ENCODE measurements around the gene GOSR1.

Gene GOSR1

DNA sequence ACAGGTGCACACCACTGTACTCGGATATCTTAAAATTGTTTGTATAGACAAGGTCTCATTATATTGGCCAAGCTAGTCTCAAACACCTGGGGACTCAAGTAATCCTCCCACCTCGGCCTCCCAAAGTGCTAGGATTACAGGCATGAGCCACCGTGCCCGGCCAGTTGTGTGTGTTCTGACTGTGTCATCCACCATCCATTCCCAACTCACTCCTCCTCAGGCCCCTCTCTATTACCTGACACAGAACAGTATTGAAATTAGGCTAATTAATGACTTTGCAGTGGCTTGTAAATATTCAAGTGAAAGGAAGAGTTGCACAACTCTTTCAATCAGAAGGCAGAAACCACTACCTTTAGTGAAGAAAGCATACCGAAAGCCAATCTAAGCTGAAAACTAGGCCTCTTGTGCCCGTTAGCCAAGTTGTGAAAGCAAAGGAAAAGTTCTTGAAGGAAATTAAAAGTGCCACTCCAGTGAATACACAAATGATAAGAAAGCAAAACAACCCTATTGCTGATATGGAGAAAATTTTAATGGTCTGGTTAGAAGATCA is 28.7 kb downstream of the GOSR1 start:
- H3K9me3 ChIP-seq: no peaks in the 10 kb centered on the region
- H3K4me3 ChIP-seq (ENCODE audit: low read depth in 1 of 2, low read length in 1 of 2): no peak overlapping the region
- H3K27me3 ChIP-seq: no peaks in the 10 kb centered on the region
- H3K4me1 ChIP-seq (ENCODE audit: control insufficient read depth in 1 of 2, insufficient read depth in 1 of 2, low read depth in 1 of 2, low read length in 1 of 2): peaks cover 6 to 7% of the 10 kb centered on the region in 2 experiments
- H3K36me3 ChIP-seq: peaks cover 50% of the 10 kb centered on the region
- TF ChIP-seq, protein P1, sequence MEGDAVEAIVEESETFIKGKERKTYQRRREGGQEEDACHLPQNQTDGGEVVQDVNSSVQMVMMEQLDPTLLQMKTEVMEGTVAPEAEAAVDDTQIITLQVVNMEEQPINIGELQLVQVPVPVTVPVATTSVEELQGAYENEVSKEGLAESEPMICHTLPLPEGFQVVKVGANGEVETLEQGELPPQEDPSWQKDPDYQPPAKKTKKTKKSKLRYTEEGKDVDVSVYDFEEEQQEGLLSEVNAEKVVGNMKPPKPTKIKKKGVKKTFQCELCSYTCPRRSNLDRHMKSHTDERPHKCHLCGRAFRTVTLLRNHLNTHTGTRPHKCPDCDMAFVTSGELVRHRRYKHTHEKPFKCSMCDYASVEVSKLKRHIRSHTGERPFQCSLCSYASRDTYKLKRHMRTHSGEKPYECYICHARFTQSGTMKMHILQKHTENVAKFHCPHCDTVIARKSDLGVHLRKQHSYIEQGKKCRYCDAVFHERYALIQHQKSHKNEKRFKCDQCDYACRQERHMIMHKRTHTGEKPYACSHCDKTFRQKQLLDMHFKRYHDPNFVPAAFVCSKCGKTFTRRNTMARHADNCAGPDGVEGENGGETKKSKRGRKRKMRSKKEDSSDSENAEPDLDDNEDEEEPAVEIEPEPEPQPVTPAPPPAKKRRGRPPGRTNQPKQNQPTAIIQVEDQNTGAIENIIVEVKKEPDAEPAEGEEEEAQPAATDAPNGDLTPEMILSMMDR (IDR thresholded peaks at IDR 0.05): no peak
- H3K27ac ChIP-seq: no peak overlapping the region

DNA sequence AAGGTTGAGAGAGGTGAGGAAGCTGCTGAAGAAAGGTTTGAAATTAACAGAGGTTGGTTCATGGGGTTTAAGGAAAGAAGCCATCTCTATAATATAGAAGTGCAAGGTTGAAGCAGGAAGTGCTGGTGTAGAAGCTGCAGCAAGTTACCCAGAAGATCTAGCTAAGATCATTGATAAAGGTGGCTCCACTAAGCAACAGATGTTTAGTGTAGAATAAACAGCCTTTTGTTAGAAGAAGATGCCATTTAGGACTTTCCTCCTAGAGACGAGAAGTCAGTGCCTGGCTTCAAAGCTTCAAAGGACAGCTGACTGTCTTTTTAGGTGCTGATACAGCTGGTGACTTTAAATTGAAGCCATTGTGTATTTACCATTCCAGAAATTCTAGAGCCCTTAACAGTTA is 29.3 kb downstream of the GOSR1 start:
- TF ChIP-seq, protein P1 (IDR thresholded peaks at IDR 0.05): no peak
- Histone ChIP-seq H3K4me3 (ENCODE audit: low read depth in 1 of 2, low read length in 1 of 2) (no peak overlapping the region), H3K27me3 (no peaks in the 10 kb centered on the region), H3K27ac (no peak overlapping the region), H3K36me3 (peaks cover 45% of the 10 kb centered on the region), H3K4me1 (ENCODE audit: control insufficient read depth in 1 of 2, insufficient read depth in 1 of 2, low read depth in 1 of 2, low read length in 1 of 2) (peaks cover 6 to 7% of the 10 kb centered on the region in 2 experiments), H3K9me3 (no peaks in the 10 kb centered on the region)

DNA sequence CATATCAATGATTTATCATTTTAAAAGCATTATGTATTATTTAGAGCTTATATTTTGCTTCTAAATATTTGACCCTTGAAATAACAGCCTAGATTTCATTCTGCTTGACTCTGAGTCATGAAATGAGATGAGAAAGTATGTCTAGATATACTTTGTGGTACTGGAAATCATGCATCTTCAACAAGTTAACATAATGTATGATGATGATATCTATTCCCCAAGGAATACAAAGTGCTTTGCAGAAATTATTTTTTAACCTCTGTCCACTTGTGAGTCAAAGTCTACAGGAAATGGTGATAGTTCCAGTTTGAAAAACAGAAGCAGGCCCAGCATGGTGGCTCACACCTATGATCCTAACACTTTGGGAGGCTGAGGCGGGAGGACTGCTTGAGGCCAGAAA is 36.1 kb downstream of the GOSR1 start:
- Histone ChIP-seq H3K4me1 (ENCODE audit: control insufficient read depth in 1 of 2, insufficient read depth in 1 of 2, low read depth in 1 of 2, low read length in 1 of 2) (peaks cover 9 to 10% of the 10 kb centered on the region in 2 experiments), H3K27ac (no peak overlapping the region)

DNA sequence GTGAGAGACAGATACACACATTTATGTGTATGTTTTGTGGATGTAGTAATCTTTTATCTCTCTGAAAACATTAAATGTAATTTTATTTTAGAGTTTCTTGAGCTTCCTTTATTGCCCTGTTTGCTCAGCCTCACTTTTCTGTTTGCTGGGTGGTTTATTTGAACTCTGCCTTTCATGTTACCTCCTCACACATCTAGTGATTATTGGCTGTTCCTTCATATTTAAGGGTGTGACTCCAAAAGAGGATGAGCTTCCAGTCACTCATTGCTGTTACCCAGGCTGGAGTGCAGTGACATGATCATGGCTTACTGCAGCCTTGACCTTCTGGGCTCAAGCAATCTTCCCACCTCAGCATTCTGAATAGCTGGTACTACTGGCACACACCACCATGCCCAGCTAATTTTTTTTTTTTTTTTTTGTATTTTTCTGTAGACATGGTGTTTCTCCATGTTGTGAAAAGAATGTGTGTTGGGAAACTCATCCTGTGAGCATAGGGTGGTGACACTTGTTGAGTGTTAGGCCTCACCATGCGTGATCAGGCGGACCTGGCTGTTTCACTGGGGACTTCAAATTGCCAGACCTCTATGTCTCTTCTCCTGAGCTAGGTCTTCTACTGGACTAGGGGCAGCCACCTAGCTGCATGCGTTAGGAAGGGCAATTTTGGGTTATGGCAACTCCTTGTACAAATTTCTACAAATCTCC is 37.8 kb downstream of the GOSR1 start:
- Histone ChIP-seq H3K36me3 (peaks cover 27% of the 10 kb centered on the region), H3K4me1 (ENCODE audit: control insufficient read depth in 1 of 2, insufficient read depth in 1 of 2, low read depth in 1 of 2, low read length in 1 of 2) (peaks cover 9 to 10% of the 10 kb centered on the region in 2 experiments), H3K27ac (peak overlapping the region; percentile 24), H3K9me3 (no peaks in the 10 kb centered on the region), H3K27me3 (no peaks in the 10 kb centered on the region), H3K4me3 (ENCODE audit: low read depth in 1 of 2, low read length in 1 of 2) (no peak overlapping the region)
- TF ChIP-seq, protein P1 (IDR thresholded peaks at IDR 0.05): no peak

More for the DNA sequence above, 36.1 kb downstream of the GOSR1 start:
- no peaks in the 10 kb centered on the region for H3K9me3 ChIP-seq
- TF ChIP-seq, protein P1 (IDR thresholded peaks at IDR 0.05): no peak
- H3K27me3 ChIP-seq: no peaks in the 10 kb centered on the region
- H3K4me3 ChIP-seq (ENCODE audit: low read depth in 1 of 2, low read length in 1 of 2): no peak overlapping the region
- H3K36me3 ChIP-seq: peaks cover 18% of the 10 kb centered on the region

DNA sequence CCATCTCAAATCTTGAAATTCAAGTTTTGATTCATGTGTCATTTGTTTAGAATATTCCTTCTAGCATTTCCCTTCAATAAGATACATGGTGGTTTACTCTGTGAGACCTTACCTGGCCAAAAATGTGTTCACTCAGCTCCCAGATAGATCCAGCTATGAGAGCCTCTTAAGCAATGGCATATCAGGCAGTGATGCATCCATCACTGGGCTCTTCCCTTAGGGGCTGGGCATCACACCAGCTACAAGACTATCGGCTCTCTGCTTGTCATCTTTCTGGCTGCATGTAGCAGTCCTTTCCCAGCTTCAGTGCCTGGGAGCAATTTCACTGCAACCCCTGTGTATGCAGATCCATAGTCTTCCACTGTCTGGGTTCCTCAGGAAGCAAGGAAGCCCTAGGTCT is 40.6 kb downstream of the GOSR1 start:
- H3K4me1 ChIP-seq (ENCODE audit: control insufficient read depth in 1 of 2, insufficient read depth in 1 of 2, low read depth in 1 of 2, low read length in 1 of 2): peaks cover 9 to 10% of the 10 kb centered on the region in 2 experiments
- TF ChIP-seq, protein P1 (IDR thresholded peaks at IDR 0.05): no peak
- H3K9me3 ChIP-seq: no peaks in the 10 kb centered on the region
- no peak overlapping the region for H3K27ac ChIP-seq
- no peaks in the 10 kb centered on the region for H3K27me3 ChIP-seq
- H3K36me3 ChIP-seq: peaks cover 49% of the 10 kb centered on the region
- H3K4me3 ChIP-seq (ENCODE audit: low read depth in 1 of 2, low read length in 1 of 2): no peak overlapping the region

Data from neutrophil (primary cell).